ENCODE data around the gene NAT10.

NAT10 gene

GRCh38 chr11:34182425-34182824 lies 77.0 kb downstream of the NAT10 start:
- no peaks in the 10 kb centered on the region for H3K9me3 ChIP-seq (ENCODE audit: control insufficient read depth, low read length)
- H3K36me3 ChIP-seq (ENCODE audit: control insufficient read depth, insufficient read depth, low read length) = no peaks in the 10 kb centered on the region
- no peak overlapping the region for H3K4me2 ChIP-seq (ENCODE audit: low read length)
- no peak overlapping the region for H3K4me3 ChIP-seq (ENCODE audit: low read depth, low read length)
- H3K79me2 ChIP-seq = no peaks in the 10 kb centered on the region
- H2AFZ ChIP-seq = no peak overlapping the region
- H3K9ac ChIP-seq = no peak overlapping the region
- no peak overlapping the region for H3K27ac ChIP-seq
- TF ChIP-seq CTCF (IDR thresholded peaks at IDR 0.05) = no peak
- no peaks in the 10 kb centered on the region for H3K4me1 ChIP-seq
- H3K27me3 ChIP-seq (ENCODE audit: control insufficient read depth, insufficient read depth, low read length) = no peaks in the 10 kb centered on the region

GRCh38 chr11:34182921-34183685 lies 77.7 kb downstream of the NAT10 start:
- Histone ChIP-seq H3K27ac (no peak overlapping the region), H3K79me2 (no peaks in the 10 kb centered on the region), H3K36me3 (ENCODE audit: control insufficient read depth, insufficient read depth, low read length) (no peaks in the 10 kb centered on the region), H3K27me3 (ENCODE audit: control insufficient read depth, insufficient read depth, low read length) (no peaks in the 10 kb centered on the region), H3K4me3 (ENCODE audit: low read depth, low read length) (no peak overlapping the region), H3K4me2 (ENCODE audit: low read length) (no peak overlapping the region), H3K9ac (no peak overlapping the region), H2AFZ (no peak overlapping the region), H3K4me1 (no peaks in the 10 kb centered on the region), H3K9me3 (ENCODE audit: control insufficient read depth, low read length) (no peaks in the 10 kb centered on the region)
- no peak for TF ChIP-seq CTCF (IDR thresholded peaks at IDR 0.05)

- Histone ChIP-seq H3K4me2 (ENCODE audit: low read length) (no peak overlapping the region), H3K4me1 (no peaks in the 10 kb centered on the region), H3K4me3 (ENCODE audit: low read depth, low read length) (no peak overlapping the region), H3K9me3 (ENCODE audit: control insufficient read depth, low read length) (no peaks in the 10 kb centered on the region), H3K27ac (no peak overlapping the region), H3K36me3 (ENCODE audit: control insufficient read depth, insufficient read depth, low read length) (no peaks in the 10 kb centered on the region), H3K9ac (no peak overlapping the region), H3K79me2 (no peaks in the 10 kb centered on the region), H3K27me3 (ENCODE audit: control insufficient read depth, insufficient read depth, low read length) (no peaks in the 10 kb centered on the region), H2AFZ (no peak overlapping the region)
- no peak for TF ChIP-seq CTCF (IDR thresholded peaks at IDR 0.05)
Measured at GRCh38 chr11:34183848-34184391, 78.5 kb downstream of the NAT10 start.

GRCh38 chr11:34184505-34185015 lies 79.1 kb downstream of the NAT10 start:
- Histone ChIP-seq H3K9ac (no peak overlapping the region), H3K4me1 (no peaks in the 10 kb centered on the region), H3K27ac (no peak overlapping the region), H3K4me2 (ENCODE audit: low read length) (no peak overlapping the region), H3K79me2 (no peaks in the 10 kb centered on the region), H3K36me3 (ENCODE audit: control insufficient read depth, insufficient read depth, low read length) (no peaks in the 10 kb centered on the region), H3K4me3 (ENCODE audit: low read depth, low read length) (no peak overlapping the region), H3K9me3 (ENCODE audit: control insufficient read depth, low read length) (no peaks in the 10 kb centered on the region), H3K27me3 (ENCODE audit: control insufficient read depth, insufficient read depth, low read length) (no peaks in the 10 kb centered on the region), H2AFZ (no peak overlapping the region)
- no peak for TF ChIP-seq CTCF (IDR thresholded peaks at IDR 0.05)

Measured in parathyroid adenoma (tissue), 2 donors.